HepG2 (cell line): ENCODE measurements around the gene THADA. TPM values are rescaled to one million over a fixed set of nuclear protein-coding genes. Genes with fewer than 3 reads are reported as not detected.

ENCODE experiments used
- ATAC-seq: fragments of 200-7000 bp; cut with Tn5 transposase; 3 replicates; pipeline ENCODE4 v1.9.1; 2020; ENCODE audit warnings: mild to moderate bottlenecking, moderate library complexity
- BruUV-seq: library from RNA; stranded (reverse); fragments of 400-500 nt; replicated peaks from 2 replicates; lab custom pipeline; 2021; lab: Mats Ljungman, UMichigan
- CTCF ChIA-PET: fragments of 300-600 bp; formaldehyde crosslinking; extraction: SDS; loops from one replicate; lab custom pipeline; 2021; ENCODE audit warnings: low total read pairs, inconsistent platforms, low intra/inter-chr PET ratio; lab: Yijun Ruan, JAX
- POLR2A ChIA-PET: fragments of 350-600 bp; sonication (Branson Sonifier 250); formaldehyde crosslinking; loops from one replicate; lab custom pipeline; 2020; ENCODE audit warnings: antibody characterized with exemption, inconsistent platforms; lab: Yijun Ruan, JAX
- DNase-seq: peaks from one replicate; pipeline ENCODE4 v3.0.0-alpha.2; 2015; ENCODE audit warnings: low spot score
- FAIRE-seq: peaks from 3 replicates; lab custom pipeline; 2011; peaks lifted over from hg19 to GRCh38; lab: Jason Lieb, UNC
- H2AFZ ChIP-seq: one replicate; pipeline ENCODE4 v1.6.1; 2011; ENCODE audit warnings: low read length, inconsistent platforms
- H3K27ac ChIP-seq: fragments of 300-600 bp; 3 replicates; pipeline ENCODE4 v1.8.0; 2011; ENCODE audit warnings: mixed run types, mild to moderate bottlenecking, mixed read lengths, low read length, inconsistent platforms; ENCODE audit not compliant: insufficient read depth; ENCODE audit errors: extremely low read length
- H3K27me3 ChIP-seq, 2 experiments: fragments of 200-600 bp in 1 of 2; 2 replicates in 1 of 2; 3 replicates in 1 of 2; pipeline versions ENCODE4 v1.6.0 to v1.8.0; 2011; ENCODE audit warnings: low read length in 2 of 2, mild to moderate bottlenecking in 2 of 2, moderate library complexity in 2 of 2, inconsistent platforms in 1 of 2; ENCODE audit not compliant: insufficient read depth in 2 of 2, control insufficient read depth in 1 of 2
- H3K36me3 ChIP-seq, 2 experiments: fragments of 200-600 bp in 1 of 2; replicated peaks in 1 of 2; 2 replicates in 1 of 2; 3 replicates in 1 of 2; pipeline versions ENCODE4 v1.5.1 to v1.8.0; 2011; ENCODE audit warnings: low read length in 2 of 2, inconsistent platforms in 1 of 2; ENCODE audit not compliant: insufficient read depth in 2 of 2, control insufficient read depth in 1 of 2
- H3K4me1 ChIP-seq: 2 replicates; pipeline ENCODE4 v1.5.1; 2012; ENCODE audit warnings: low read length, inconsistent platforms; ENCODE audit not compliant: insufficient read depth
- H3K4me2 ChIP-seq: 2 replicates; pipeline ENCODE4 v1.6.0; 2011; ENCODE audit warnings: low read depth, low read length, inconsistent platforms
- H3K4me3 ChIP-seq, 3 experiments: fragments of 200-600 bp in 1 of 3; sonication (generic), shearing (Covaris generic) in 1 of 3; replicated peaks in 1 of 3; 2 replicates each; pipeline ENCODE4 v1.5.1; 2011 to 2016; ENCODE audit warnings: low read length in 3 of 3, inconsistent platforms in 2 of 3, low read depth in 2 of 3, mild to moderate bottlenecking in 2 of 3, control low read depth in 1 of 3, mixed read lengths in 1 of 3; ENCODE audit not compliant: insufficient read depth in 1 of 3
- H3K79me2 ChIP-seq: one replicate; pipeline ENCODE4 v1.6.1; 2011; ENCODE audit warnings: low read length, inconsistent platforms; ENCODE audit not compliant: insufficient read depth
- H3K9ac ChIP-seq: 2 replicates; pipeline ENCODE4 v1.6.0; 2011; ENCODE audit warnings: mild to moderate bottlenecking, low read depth, low read length, inconsistent platforms; ENCODE audit not compliant: insufficient read depth
- H3K9me3 ChIP-seq: 2 replicates; pipeline ENCODE4 v1.5.1; 2012; ENCODE audit warnings: mild to moderate bottlenecking, low read length
- H4K20me1 ChIP-seq: 2 replicates; pipeline ENCODE4 v1.6.0; 2011; ENCODE audit warnings: inconsistent platforms, mild to moderate bottlenecking, low read length, moderate library complexity; ENCODE audit not compliant: insufficient read depth
- AKAP8 ChIP-seq: sonication (generic); formaldehyde crosslinking; IDR thresholded peaks from 2 replicates; pipeline ENCODE4 v1.5.1; 2020; ENCODE audit warnings: mild to moderate bottlenecking, missing genetic modification reagents
- HMG20B ChIP-seq: conservative IDR thresholded peaks from 2 replicates; pipeline ENCODE4 v1.6.1; 2016; ENCODE audit warnings: missing genetic modification reagents, missing compliant biosample characterization
- HOXA5 ChIP-seq: sonication (generic); formaldehyde crosslinking; IDR thresholded peaks from 2 replicates; pipeline ENCODE4 v1.4.0; 2020; ENCODE audit warnings: missing genetic modification reagents
- SIN3A ChIP-seq: IDR thresholded peaks from 2 replicates; pipeline ENCODE4 v1.6.1; 2011; ENCODE audit warnings: low read depth, mild to moderate bottlenecking, control low read depth, low read length, borderline replicate concordance
- SP1 ChIP-seq, 2 experiments: fragments of 450-650 bp in 1 of 2; sonication (generic) in 1 of 2; formaldehyde crosslinking in 1 of 2; IDR thresholded peaks; 2 replicates each; pipeline versions ENCODE4 v1.4.0 to v1.6.1; 2016 to 2020; ENCODE audit warnings: missing genetic modification reagents in 1 of 2
- TCF7 ChIP-seq: sonication (generic); IDR thresholded peaks from 2 replicates; pipeline ENCODE4 v1.6.1; 2016; ENCODE audit warnings: antibody characterized with exemption, low read depth
- ZFP41 ChIP-seq: sonication (generic); formaldehyde crosslinking; IDR thresholded peaks from 2 replicates; pipeline ENCODE4 v1.4.0; 2020; ENCODE audit warnings: mild to moderate bottlenecking, missing genetic modification reagents, borderline replicate concordance
- ZNF253 ChIP-seq: sonication (generic); formaldehyde crosslinking; IDR thresholded peaks from 2 replicates; pipeline ENCODE4 v1.8.0; 2022; ENCODE audit warnings: mild to moderate bottlenecking, missing genetic modification reagents, borderline replicate concordance
- ZNF773 ChIP-seq: sonication (generic); formaldehyde crosslinking; IDR thresholded peaks from 2 replicates; pipeline ENCODE4 v1.4.0; 2020; ENCODE audit warnings: missing genetic modification reagents, borderline replicate concordance
- ZNF878 ChIP-seq: sonication (generic); formaldehyde crosslinking; IDR thresholded peaks from 2 replicates; pipeline ENCODE4 v1.8.1; 2023; ENCODE audit warnings: mild to moderate bottlenecking, missing genetic modification reagents, moderate library complexity
- WGBS: methylation state at CpG from one replicate; pipeline ENCODE4 v1.1.6; 2017; ENCODE audit warnings: low lambda C conversion rate; 5-methylcytosine and 5-hydroxymethylcytosine counted together
- in situ Hi-C: cut with HindIII; loops from 2 replicates; pipeline ENCODE4 v1.10.0; 2017; ENCODE audit warnings: low pct_unique_long_range_greater_than_20kb; ENCODE audit not compliant: extremely low pct_ligation_motif_present
- intact Hi-C: fragments of 100-400 bp; cut with micrococcal nuclease; formaldehyde crosslinking; loops from one replicate; pipeline ENCODE4 v1.10.0; 2022; ENCODE audit not compliant: unreplicated experiment
- polyA plus RNA-seq, 8 experiments: library from polyadenylated mRNA; depleted of rRNA in 3 of 8; stranded (reverse) in 7 of 8; unstranded in 1 of 8; fragments of >200 nt; fragmentation: Illumina TruSeq in 4 of 8; extraction: Trizol in 4 of 8; gene quantifications; 2 replicates each; pipeline versions ENCODE4 v1.2.1 to v1.2.3, GENCODE V29; 2011 to 2016; ENCODE audit warnings: low read depth in 4 of 8, missing spikeins in 1 of 8, mixed read lengths in 1 of 8; ENCODE audit not compliant: insufficient read depth in 1 of 8
- total RNA-seq, 5 experiments: library from RNA; depleted of rRNA; stranded (reverse); fragments of >200 nt; fragmentation: Illumina TruSeq; extraction: Trizol; gene quantifications; 2 replicates each; pipeline ENCODE4 v1.2.3, GENCODE V29; 2016; ENCODE audit warnings: low read depth in 1 of 5
- TF ChIP-seq, protein P1 (sequence below): sonication (generic); formaldehyde crosslinking; IDR thresholded peaks from 2 replicates; pipeline ENCODE4 v1.4.0; 2020; ENCODE audit warnings: low read depth, mild to moderate bottlenecking, missing genetic modification reagents
- TF ChIP-seq, protein P2 (sequence below): sonication (generic); formaldehyde crosslinking; IDR thresholded peaks from 2 replicates; pipeline ENCODE4 v1.5.0; 2020; ENCODE audit warnings: mild to moderate bottlenecking, missing genetic modification reagents
- TF ChIP-seq, protein P3 (sequence below): IDR thresholded peaks from 2 replicates; pipeline ENCODE4 v1.6.1; 2016

THADA gene
- total and polyA plus RNA-seq, 2 of the 13 experiments (the other 11 are each of a cell fraction or from before 2014, with no cell fraction given) = 12.7 to 21.7 TPM

DNA sequence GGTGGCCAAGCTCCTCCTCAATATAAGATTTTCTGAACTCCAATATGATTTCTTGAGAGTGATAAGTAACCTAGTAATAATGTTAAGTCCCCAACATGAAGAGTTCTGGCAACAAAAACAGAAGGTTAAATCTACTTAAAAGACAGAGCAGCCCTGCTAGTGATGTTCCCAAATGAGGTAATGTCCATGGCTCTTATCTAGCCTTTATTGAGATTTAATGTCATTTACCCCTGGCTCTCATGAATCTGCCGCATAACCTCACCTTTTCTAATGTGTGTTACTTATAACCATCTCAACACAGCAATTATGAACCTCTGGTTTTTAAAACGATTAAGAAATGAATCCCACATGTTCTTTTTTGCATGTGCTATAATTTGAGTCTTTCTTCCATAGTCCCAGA, 201.9 kb downstream of the THADA start:
- ATAC-seq (no peak), DNase-seq (no peak), FAIRE-seq (no peak)
- ChIA-PET POLR2A (no interaction called here), CTCF (no interaction called here)
- no peaks in the 10 kb centered on the region for H4K20me1 ChIP-seq
- H3K79me2 ChIP-seq = no peaks in the 10 kb centered on the region
- intact Hi-C loops (no loop called here), in situ Hi-C loops (no loop called here)
- no peak overlapping the region for H3K4me3 ChIP-seq
- no peak overlapping the region for H2AFZ ChIP-seq
- H3K4me1 ChIP-seq = peaks cover 42% of the 10 kb centered on the region
- no peaks in the 10 kb centered on the region for H3K9me3 ChIP-seq
- H3K36me3 ChIP-seq = peaks cover 1 to 11% of the 10 kb centered on the region in 2 experiments; a peak in 3 of 5 replicates
- H3K9ac ChIP-seq = no peak overlapping the region
- WGBS = 87% methylated on average over 2 of the region's 2 CpGs
- H3K27me3 ChIP-seq = no peaks in the 10 kb centered on the region
- no peak overlapping the region for H3K27ac ChIP-seq
- no peak for TF ChIP-seq ZNF773 (CRISPR knock-in tag)
- no peak for TF ChIP-seq HMG20B
- TF ChIP-seq AKAP8 (CRISPR knock-in tag) = no peak
- TF ChIP-seq, protein P1, sequence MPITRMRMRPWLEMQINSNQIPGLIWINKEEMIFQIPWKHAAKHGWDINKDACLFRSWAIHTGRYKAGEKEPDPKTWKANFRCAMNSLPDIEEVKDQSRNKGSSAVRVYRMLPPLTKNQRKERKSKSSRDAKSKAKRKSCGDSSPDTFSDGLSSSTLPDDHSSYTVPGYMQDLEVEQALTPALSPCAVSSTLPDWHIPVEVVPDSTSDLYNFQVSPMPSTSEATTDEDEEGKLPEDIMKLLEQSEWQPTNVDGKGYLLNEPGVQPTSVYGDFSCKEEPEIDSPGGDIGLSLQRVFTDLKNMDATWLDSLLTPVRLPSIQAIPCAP (CRISPR knock-in tag) = no peak
- no peak for TF ChIP-seq TCF7
- BruUV-seq = no TSS peak
- H3K4me2 ChIP-seq = no peak overlapping the region

DNA sequence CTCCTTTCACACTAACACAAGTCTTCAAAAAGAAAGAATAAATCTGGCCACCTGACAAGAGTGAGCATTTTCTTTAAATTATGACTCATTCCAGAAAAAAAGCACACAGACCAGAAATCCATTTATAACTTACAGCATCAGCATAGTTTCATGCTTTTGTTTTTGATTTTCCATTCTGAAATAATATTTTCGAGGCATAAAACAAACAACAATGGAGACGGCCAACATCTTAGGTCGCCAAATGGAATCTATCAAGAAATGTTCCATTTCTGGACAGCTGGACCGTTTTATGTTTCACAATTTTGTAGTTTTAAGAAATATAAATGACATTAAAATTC, 204.0 kb downstream of the THADA start:
- H4K20me1 ChIP-seq = no peaks in the 10 kb centered on the region
- no peaks in the 10 kb centered on the region for H3K9me3 ChIP-seq
- no peaks in the 10 kb centered on the region for H3K79me2 ChIP-seq
- H3K4me3 ChIP-seq = no peak overlapping the region
- in situ Hi-C loops = no loop called here
- H3K36me3 ChIP-seq = peaks cover 1 to 4% of the 10 kb centered on the region in 2 experiments; a peak in 2 of 5 replicates
- ChIA-PET CTCF (no interaction called here), POLR2A (no interaction called here)
- H2AFZ ChIP-seq = no peak overlapping the region
- no peak overlapping the region for H3K4me2 ChIP-seq
- intact Hi-C loops = no loop called here
- DNase-seq (no peak), FAIRE-seq (no peak), ATAC-seq (no peak)
- no peak overlapping the region for H3K9ac ChIP-seq
- no peaks in the 10 kb centered on the region for H3K27me3 ChIP-seq
- TF ChIP-seq, protein P2, sequence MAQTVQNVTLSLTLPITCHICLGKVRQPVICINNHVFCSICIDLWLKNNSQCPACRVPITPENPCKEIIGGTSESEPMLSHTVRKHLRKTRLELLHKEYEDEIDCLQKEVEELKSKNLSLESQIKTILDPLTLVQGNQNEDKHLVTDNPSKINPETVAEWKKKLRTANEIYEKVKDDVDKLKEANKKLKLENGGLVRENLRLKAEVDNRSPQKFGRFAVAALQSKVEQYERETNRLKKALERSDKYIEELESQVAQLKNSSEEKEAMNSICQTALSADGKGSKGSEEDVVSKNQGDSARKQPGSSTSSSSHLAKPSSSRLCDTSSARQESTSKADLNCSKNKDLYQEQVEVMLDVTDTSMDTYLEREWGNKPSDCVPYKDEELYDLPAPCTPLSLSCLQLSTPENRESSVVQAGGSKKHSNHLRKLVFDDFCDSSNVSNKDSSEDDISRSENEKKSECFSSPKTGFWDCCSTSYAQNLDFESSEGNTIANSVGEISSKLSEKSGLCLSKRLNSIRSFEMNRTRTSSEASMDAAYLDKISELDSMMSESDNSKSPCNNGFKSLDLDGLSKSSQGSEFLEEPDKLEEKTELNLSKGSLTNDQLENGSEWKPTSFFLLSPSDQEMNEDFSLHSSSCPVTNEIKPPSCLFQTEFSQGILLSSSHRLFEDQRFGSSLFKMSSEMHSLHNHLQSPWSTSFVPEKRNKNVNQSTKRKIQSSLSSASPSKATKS (CRISPR knock-in tag) = no peak
- no peak for TF ChIP-seq SP1 (IDR thresholded peaks at IDR 0.05)
- TF ChIP-seq SP1 (CRISPR knock-in tag; IDR thresholded peaks at IDR 0.05) = no peak
- no peak for TF ChIP-seq ZNF253
- TF ChIP-seq ZFP41 (CRISPR knock-in tag) = no peak
- TF ChIP-seq SIN3A = no peak
- TF ChIP-seq, protein P3, sequence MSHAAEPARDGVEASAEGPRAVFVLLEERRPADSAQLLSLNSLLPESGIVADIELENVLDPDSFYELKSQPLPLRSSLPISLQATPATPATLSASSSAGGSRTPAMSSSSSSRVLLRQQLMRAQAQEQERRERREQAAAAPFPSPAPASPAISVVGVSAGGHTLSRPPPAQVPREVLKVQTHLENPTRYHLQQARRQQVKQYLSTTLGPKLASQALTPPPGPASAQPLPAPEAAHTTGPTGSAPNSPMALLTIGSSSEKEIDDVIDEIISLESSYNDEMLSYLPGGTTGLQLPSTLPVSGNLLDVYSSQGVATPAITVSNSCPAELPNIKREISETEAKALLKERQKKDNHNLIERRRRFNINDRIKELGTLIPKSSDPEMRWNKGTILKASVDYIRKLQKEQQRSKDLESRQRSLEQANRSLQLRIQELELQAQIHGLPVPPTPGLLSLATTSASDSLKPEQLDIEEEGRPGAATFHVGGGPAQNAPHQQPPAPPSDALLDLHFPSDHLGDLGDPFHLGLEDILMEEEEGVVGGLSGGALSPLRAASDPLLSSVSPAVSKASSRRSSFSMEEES = no peak
- no peak for TF ChIP-seq ZNF878
- TF ChIP-seq HOXA5 (CRISPR knock-in tag) = no peak
- 96% methylated on average over 4 of the region's 4 CpGs for WGBS
- no peak overlapping the region for H3K27ac ChIP-seq
- peaks cover 49% of the 10 kb centered on the region for H3K4me1 ChIP-seq
- no TSS peak for BruUV-seq
